NB4 (cell line): Measurements from ENCODE around the gene PDK2.

Experiments
- CTCF ChIP-seq: IDR thresholded peaks from one replicate; pipeline ENCODE4 v1.5.1; 2012; ENCODE audit warnings: low read depth, low read length
- MYC ChIP-seq: IDR thresholded peaks from 2 replicates; pipeline ENCODE4 v1.6.1; 2011; ENCODE audit warnings: low read depth, low read length
- POLR2A ChIP-seq: IDR thresholded peaks from 2 replicates; pipeline ENCODE4 v1.6.1; 2011; ENCODE audit warnings: mild to moderate bottlenecking; ENCODE audit not compliant: insufficient read length; ENCODE audit errors: extremely low read depth

GRCh38 chr17:50052241-50052796, 42.8 kb upstream of the PDK2 start:
- TF ChIP-seq CTCF (no peak), POLR2A (no peak), MYC (no peak)
